Measurements from ENCODE around the gene SAMD11.
A peak's percentile ranks its signal among the peaks of the same experiment; 100 is the strongest.

The SAMD11 gene

GRCh38 chr1:958823-959730 is 35.4 kb downstream of the SAMD11 start, which contains the start of gene NOC2L:
NOC2L (minus strand) TSS chr1:959256; CDS start chr1:959240, 16 bp downstream.
- TF ChIP-seq TEAD4 (IDR thresholded peaks at IDR 0.05) (0 out of 2 replicates have a peak, but pooled peaks have one; percentile 7), EP300 (IDR thresholded peaks at IDR 0.05; ENCODE audit: borderline replicate concordance) (0 out of 2 replicates have a peak, but pooled peaks have one; percentile 11), YY1 (IDR thresholded peaks at IDR 0.05; ENCODE audit: low read depth) (peak; percentile 93), TCF12 (IDR thresholded peaks at IDR 0.05; ENCODE audit: low read depth) (0 out of 2 replicates have a peak, but pooled peaks have one; percentile 21), CEBPB (IDR thresholded peaks at IDR 0.05) (no peak), REST (IDR thresholded peaks at IDR 0.05; ENCODE audit: low read depth) (no peak), USF1 (IDR thresholded peaks at IDR 0.05) (no peak), MAX (IDR thresholded peaks at IDR 0.05) (peak; percentile 84), FOXM1 (IDR thresholded peaks at IDR 0.05; ENCODE audit: borderline replicate concordance, low read depth) (no peak), ZBTB7A (IDR thresholded peaks at IDR 0.05; ENCODE audit: low read depth) (no peak), CREB1 (IDR thresholded peaks at IDR 0.05; ENCODE audit: low read depth) (peak; percentile 23; the same call in 1 of the 2 replicates), RAD21 (IDR thresholded peaks at IDR 0.05; ENCODE audit: low read depth) (no peak), EGR1 (IDR thresholded peaks at IDR 0.05) (no peak), NFIC (IDR thresholded peaks at IDR 0.05) (no peak), TAF1 (IDR thresholded peaks at IDR 0.05; ENCODE audit: low read depth) (peak; percentile 91)

GRCh38 chr1:959731-960362 is 36.1 kb downstream of the SAMD11 start:
- TF ChIP-seq CREB1 (IDR thresholded peaks at IDR 0.05; ENCODE audit: low read depth) (no peak), MAX (IDR thresholded peaks at IDR 0.05) (no peak), REST (IDR thresholded peaks at IDR 0.05; ENCODE audit: low read depth) (no peak), TEAD4 (IDR thresholded peaks at IDR 0.05) (no peak), TAF1 (IDR thresholded peaks at IDR 0.05; ENCODE audit: low read depth) (no peak), FOXM1 (IDR thresholded peaks at IDR 0.05; ENCODE audit: borderline replicate concordance, low read depth) (no peak), ZBTB7A (IDR thresholded peaks at IDR 0.05; ENCODE audit: low read depth) (no peak), EGR1 (IDR thresholded peaks at IDR 0.05) (no peak), CEBPB (IDR thresholded peaks at IDR 0.05) (no peak), YY1 (IDR thresholded peaks at IDR 0.05; ENCODE audit: low read depth) (no peak), NFIC (IDR thresholded peaks at IDR 0.05) (no peak), EP300 (IDR thresholded peaks at IDR 0.05; ENCODE audit: borderline replicate concordance) (no peak), USF1 (IDR thresholded peaks at IDR 0.05) (no peak), RAD21 (IDR thresholded peaks at IDR 0.05; ENCODE audit: low read depth) (no peak), TCF12 (IDR thresholded peaks at IDR 0.05; ENCODE audit: low read depth) (no peak)

GRCh38 chr1:960363-961131 is 36.8 kb downstream of the SAMD11 start, which contains the start of gene KLHL17:
KLHL17 (plus strand) TSS chr1:960584; CDS start chr1:960694, 110 bp downstream.
- TF ChIP-seq EP300 (IDR thresholded peaks at IDR 0.05; ENCODE audit: borderline replicate concordance): no peak
- TF ChIP-seq NFIC (IDR thresholded peaks at IDR 0.05): no peak
- TF ChIP-seq YY1 (IDR thresholded peaks at IDR 0.05; ENCODE audit: low read depth): no peak
- no peak; the same call in 1 of the 2 replicates for TF ChIP-seq ZBTB7A (IDR thresholded peaks at IDR 0.05; ENCODE audit: low read depth)
- no peak for TF ChIP-seq CEBPB (IDR thresholded peaks at IDR 0.05)

GRCh38 chr1:961132-961669 is 37.5 kb downstream of the SAMD11 start:
- TF ChIP-seq NFIC (IDR thresholded peaks at IDR 0.05): no peak
